SK-N-SH (cell line): ENCODE results near the gene SIM2.

ENCODE experiments used
- NRF1 ChIP-seq: IDR thresholded peaks from 2 replicates; pipeline ENCODE4 v1.6.1; 2012; ENCODE audit warnings: low read depth, mild to moderate bottlenecking, low read length
- RAD21 ChIP-seq: IDR thresholded peaks from 2 replicates; pipeline ENCODE4 v1.6.1; 2012; ENCODE audit warnings: mild to moderate bottlenecking, low read length
- TF ChIP-seq, protein P1 (sequence below): fragments of 200-600 bp; sonication (generic); IDR thresholded peaks from 2 replicates; pipeline ENCODE4 v1.6.1; 2017; ENCODE audit warnings: antibody characterized with exemption, mild to moderate bottlenecking, moderate library complexity
- TF ChIP-seq, protein P2 (sequence below): IDR thresholded peaks from 2 replicates; pipeline ENCODE4 v1.4.0; 2012; ENCODE audit warnings: low read depth

DNA sequence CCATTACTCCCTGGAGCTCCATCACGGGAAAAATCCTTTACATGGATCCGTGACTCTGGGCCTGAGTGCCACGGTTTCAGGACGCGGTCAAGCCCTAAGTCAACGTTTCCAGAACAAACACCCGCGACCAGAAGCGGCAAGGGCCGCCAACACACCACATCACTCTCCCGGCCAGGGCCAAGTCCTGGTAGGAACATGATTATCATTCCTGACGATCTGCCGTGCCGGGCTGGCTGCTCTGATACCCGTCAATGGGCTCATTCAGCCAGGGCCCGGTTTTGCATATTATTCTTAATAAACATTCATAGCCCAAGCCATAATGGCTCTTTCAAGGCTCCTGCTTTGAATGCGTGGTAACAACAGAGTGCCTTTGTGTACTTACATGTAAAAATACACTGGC, 44.6 kb upstream of the SIM2 start:
- TF ChIP-seq RAD21 (no peak), NRF1 (no peak)
- TF ChIP-seq, protein P1, sequence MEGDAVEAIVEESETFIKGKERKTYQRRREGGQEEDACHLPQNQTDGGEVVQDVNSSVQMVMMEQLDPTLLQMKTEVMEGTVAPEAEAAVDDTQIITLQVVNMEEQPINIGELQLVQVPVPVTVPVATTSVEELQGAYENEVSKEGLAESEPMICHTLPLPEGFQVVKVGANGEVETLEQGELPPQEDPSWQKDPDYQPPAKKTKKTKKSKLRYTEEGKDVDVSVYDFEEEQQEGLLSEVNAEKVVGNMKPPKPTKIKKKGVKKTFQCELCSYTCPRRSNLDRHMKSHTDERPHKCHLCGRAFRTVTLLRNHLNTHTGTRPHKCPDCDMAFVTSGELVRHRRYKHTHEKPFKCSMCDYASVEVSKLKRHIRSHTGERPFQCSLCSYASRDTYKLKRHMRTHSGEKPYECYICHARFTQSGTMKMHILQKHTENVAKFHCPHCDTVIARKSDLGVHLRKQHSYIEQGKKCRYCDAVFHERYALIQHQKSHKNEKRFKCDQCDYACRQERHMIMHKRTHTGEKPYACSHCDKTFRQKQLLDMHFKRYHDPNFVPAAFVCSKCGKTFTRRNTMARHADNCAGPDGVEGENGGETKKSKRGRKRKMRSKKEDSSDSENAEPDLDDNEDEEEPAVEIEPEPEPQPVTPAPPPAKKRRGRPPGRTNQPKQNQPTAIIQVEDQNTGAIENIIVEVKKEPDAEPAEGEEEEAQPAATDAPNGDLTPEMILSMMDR, result no peak
- TF ChIP-seq, protein P2, sequence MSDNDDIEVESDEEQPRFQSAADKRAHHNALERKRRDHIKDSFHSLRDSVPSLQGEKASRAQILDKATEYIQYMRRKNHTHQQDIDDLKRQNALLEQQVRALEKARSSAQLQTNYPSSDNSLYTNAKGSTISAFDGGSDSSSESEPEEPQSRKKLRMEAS, result no peak
